Stimulated activated memory B cell treated with anti-CD40 and anti-IgM and Interleukin-4, amounts not matched to agents 10 μg/mL and 1 μg/mL and 100 μg/mL, for 72 hours (primary cell): ENCODE measurements around the gene ATG5.
A peak's percentile ranks its signal among the peaks of the same experiment; 100 is the strongest.

Experiments
- ATAC-seq: fragments of 150-1000 bp; cut with Tn5 transposase; 2 replicates; pipeline ENCODE4 v1.10.0; 2021
- H3K27ac Mint-ChIP-seq: one replicate; pipeline ENCODE4 v1.8.0; 2022; ENCODE audit warnings: mild to moderate bottlenecking, mixed read lengths
- H3K27me3 Mint-ChIP-seq: one replicate; pipeline ENCODE4 v1.8.0; 2022; ENCODE audit warnings: mixed read lengths
- H3K36me3 Mint-ChIP-seq: one replicate; pipeline ENCODE4 v1.8.0; 2022; ENCODE audit warnings: mixed read lengths
- H3K4me1 Mint-ChIP-seq: one replicate; pipeline ENCODE4 v1.8.0; 2022; ENCODE audit warnings: mixed read lengths
- H3K4me3 Mint-ChIP-seq: one replicate; pipeline ENCODE4 v1.8.0; 2022; ENCODE audit warnings: mild to moderate bottlenecking, moderate library complexity, mixed read lengths
- H3K9me3 Mint-ChIP-seq: one replicate; pipeline ENCODE4 v1.8.0; 2022; ENCODE audit warnings: mixed read lengths

The ATG5 gene

DNA sequence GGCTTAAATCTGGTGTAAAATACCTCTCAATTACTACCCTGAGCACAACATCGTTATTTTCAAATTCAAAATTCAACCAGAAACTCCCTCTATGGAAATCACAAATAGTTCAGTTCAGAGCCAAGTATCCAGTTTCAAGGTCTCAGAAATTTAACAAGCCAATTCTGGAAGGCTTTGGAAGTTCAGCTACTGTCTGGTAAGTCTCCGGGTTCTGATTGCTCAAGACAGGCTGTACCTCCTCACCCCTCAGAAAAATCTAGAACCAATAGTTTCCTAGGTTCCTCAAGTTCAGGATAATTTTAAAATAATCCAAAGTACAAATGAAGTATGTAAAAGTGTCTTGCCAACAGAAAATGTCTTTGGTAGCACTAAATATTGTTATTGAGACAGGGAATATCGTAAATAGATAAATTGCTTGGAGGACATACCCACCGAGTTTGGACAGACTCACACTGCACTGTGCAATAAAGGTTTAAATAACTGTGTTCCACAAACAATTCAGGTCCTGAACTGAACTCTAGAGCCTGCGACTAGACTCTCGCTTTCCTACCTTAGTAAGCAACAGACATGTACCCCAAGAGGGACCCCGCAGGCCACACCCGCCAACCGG lies 729 bp downstream of the ATG5 start:
- Mint-ChIP-seq H3K9me3 (no peaks in the 10 kb centered on the region), H3K36me3 (peaks cover 11% of the 10 kb centered on the region), H3K4me1 (peaks cover 49% of the 10 kb centered on the region), H3K27ac (peak overlapping the region; percentile 98), H3K4me3 (peak overlapping the region; percentile 99), H3K27me3 (peaks cover 22% of the 10 kb centered on the region)
- ATAC-seq, result no peak

DNA sequence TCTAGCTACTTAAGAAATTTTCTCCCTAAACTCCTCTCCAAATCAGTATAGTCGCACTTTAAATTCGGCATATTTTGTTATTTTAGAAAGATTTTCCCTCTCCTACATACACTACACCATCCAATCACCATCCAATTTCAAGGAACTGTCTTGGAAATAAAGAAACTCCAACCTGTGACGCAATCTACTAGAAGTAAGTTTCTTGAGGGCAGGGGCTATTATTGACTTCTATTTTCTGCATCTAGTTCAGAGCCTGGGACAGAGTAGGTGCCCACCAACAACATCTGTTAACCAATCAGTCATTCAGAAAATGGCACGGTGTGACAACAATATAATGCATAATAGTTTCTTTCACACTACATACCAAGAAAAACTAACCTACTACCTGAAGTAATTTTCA lies 3.6 kb downstream of the ATG5 start:
- Mint-ChIP-seq H3K9me3 (no peaks in the 10 kb centered on the region), H3K27ac (no peak overlapping the region), H3K4me1 (peaks cover 64% of the 10 kb centered on the region), H3K27me3 (no peaks in the 10 kb centered on the region), H3K36me3 (peaks cover 11% of the 10 kb centered on the region), H3K4me3 (no peak overlapping the region)
- ATAC-seq, result no peak

DNA sequence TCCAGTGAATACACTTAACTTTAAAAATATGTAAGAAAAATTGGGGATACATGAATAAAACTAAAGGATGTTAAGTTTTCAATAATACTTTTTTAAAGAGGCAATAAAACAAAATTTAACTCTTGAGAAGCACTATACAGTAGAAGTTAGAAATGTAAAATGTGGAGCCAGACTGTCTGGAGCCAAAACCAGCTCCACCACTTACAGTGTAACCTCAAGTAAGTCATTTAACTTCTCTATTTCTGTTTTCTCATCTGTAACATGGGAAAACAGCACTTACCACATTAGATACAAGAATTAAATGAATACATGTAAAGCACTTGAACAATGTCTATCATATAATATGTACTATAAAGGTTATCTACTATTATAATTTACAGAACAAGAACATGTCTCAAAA lies 6.7 kb downstream of the ATG5 start:
- H3K4me3 Mint-ChIP-seq, result no peak overlapping the region

DNA sequence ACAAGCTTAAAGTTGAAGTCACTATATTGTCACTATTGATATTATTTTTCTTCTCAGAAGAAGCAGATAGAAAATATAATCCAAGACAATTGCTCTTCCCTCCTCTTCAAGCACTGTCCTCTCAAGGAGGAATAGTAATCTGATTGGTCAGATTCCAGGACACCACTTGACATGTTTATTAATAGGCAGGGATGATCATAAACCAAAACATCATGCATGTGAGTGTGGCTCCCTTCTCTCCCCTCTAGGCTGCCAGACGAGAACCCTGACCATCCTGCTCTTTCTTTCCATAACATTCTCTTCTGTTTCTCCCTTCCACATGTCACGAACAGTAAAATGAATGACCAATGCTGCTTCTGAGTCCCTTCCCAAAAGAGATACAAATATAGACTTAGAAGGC lies 7.5 kb downstream of the ATG5 start:
- no peaks in the 10 kb centered on the region for H3K27me3 Mint-ChIP-seq
- peaks cover 15% of the 10 kb centered on the region for H3K36me3 Mint-ChIP-seq
- H3K9me3 Mint-ChIP-seq, result no peaks in the 10 kb centered on the region
- H3K4me3 Mint-ChIP-seq, result no peak overlapping the region
- peaks cover 42% of the 10 kb centered on the region for H3K4me1 Mint-ChIP-seq
- no peak overlapping the region for H3K27ac Mint-ChIP-seq
- ATAC-seq, result no peak

More for the DNA sequence above, 6.7 kb downstream of the ATG5 start:
- no peaks in the 10 kb centered on the region for H3K9me3 Mint-ChIP-seq
- H3K4me1 Mint-ChIP-seq, result peaks cover 46% of the 10 kb centered on the region
- no peak overlapping the region for H3K27ac Mint-ChIP-seq
- H3K36me3 Mint-ChIP-seq, result peaks cover 12% of the 10 kb centered on the region
- no peaks in the 10 kb centered on the region for H3K27me3 Mint-ChIP-seq
- no peak for ATAC-seq

DNA sequence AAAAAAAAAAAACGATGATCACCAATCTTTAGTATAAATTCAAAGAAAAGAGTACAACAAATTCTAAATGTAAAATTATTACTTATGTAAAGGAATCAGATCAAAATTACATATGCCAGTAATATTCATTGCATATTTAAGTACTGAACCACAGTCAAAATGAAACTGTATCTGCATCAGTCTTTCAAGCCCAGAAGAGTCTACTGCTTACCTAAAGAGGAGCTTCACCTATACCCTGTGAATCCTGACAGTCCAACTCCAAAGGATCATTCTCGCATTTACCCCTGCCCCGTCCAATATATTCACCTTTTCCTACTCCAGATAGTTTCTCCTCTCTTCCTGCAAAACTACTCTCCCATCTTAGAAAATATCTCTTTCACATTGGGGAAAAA lies 9.2 kb downstream of the ATG5 start:
- Mint-ChIP-seq H3K4me3 (no peak overlapping the region), H3K27me3 (no peaks in the 10 kb centered on the region), H3K36me3 (peaks cover 25% of the 10 kb centered on the region), H3K4me1 (peaks cover 44% of the 10 kb centered on the region), H3K9me3 (no peaks in the 10 kb centered on the region), H3K27ac (no peak overlapping the region)
- ATAC-seq, result no peak

DNA sequence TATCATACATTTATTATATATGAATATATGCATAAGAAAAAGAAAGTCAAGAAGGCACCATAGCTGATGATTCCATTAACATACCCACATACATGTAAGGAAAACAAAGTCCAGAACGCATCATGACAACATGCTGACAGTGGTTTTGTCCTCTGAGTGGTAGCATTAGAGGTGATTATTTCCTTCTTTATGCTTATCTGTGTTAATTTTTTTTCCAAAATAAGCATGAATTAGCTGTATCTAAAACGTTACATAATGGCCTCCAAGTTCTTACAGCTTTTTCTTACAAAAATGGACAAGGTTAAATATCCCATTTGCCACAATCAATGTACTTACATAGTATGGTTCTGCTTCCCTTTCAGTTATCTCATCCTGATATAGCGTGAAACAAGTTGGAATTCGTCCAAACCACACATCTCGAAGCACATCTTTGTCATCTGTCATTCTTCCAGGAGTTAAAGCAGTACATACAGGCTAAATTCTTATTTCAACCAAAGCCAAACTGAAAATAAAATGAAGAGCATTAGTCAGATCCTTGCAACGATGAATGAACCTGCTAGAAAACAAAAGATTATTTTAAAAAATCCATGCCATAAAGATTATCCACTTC lies 9.7 kb downstream of the ATG5 start:
- Mint-ChIP-seq H3K4me1 (peaks cover 49% of the 10 kb centered on the region), H3K36me3 (peaks cover 30% of the 10 kb centered on the region), H3K27ac (no peak overlapping the region), H3K9me3 (no peaks in the 10 kb centered on the region), H3K4me3 (no peak overlapping the region), H3K27me3 (no peaks in the 10 kb centered on the region)
- ATAC-seq, result no peak

DNA sequence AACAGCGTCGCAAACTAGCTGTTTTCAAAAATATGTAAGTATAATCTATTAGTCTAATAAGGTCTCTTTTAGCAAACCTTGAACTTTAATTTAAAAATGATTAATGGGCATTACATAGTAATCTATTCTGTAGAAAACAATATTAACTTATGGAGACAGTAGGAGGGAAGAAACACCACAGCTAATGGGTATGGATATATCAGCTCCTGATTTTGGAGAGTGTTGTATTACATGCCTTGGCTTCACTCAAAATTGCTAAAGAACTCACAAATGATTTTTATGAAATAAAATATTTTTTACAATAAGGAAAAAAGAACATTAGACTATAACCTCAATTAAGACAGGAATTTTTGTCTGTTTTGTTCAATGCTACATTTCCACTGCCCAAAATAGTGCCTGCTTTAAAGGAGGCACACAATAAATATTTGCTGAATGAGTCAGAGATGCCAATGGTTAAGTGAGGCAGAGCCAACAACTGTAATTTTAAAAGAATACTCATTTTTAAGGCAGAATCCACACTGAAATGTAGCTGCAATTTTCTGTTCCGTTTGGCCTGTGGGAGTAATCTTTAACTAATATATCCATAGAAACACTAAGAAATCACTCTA lies 15.7 kb downstream of the ATG5 start:
- Mint-ChIP-seq H3K36me3 (peaks cover 49% of the 10 kb centered on the region), H3K4me1 (peaks cover 41% of the 10 kb centered on the region), H3K4me3 (no peak overlapping the region), H3K27me3 (no peaks in the 10 kb centered on the region), H3K27ac (no peak overlapping the region), H3K9me3 (no peaks in the 10 kb centered on the region)
- ATAC-seq, result no peak

DNA sequence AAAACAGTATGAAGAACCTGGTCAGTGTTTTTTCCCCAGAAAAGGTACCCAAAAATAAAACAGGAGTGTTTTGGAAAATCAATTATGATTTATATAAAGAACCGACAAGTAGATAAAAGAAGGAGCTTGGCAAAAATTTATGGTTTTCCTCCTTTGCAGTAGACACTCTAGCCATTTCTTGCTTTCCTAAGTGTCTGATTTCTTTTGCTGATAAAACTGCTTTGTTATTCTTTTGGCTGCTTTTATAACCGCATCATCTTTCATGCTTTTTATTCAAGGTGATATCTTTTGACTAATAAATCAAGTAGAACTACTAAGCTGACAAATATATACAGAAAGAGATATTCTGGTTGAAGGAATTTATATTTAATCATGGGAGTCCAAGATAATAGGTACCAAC lies 16.6 kb downstream of the ATG5 start:
- peaks cover 53% of the 10 kb centered on the region for H3K36me3 Mint-ChIP-seq
- H3K4me3 Mint-ChIP-seq, result no peak overlapping the region
- no peak for ATAC-seq
- H3K27ac Mint-ChIP-seq, result no peak overlapping the region
- H3K4me1 Mint-ChIP-seq, result peaks cover 41% of the 10 kb centered on the region
- no peaks in the 10 kb centered on the region for H3K9me3 Mint-ChIP-seq
- H3K27me3 Mint-ChIP-seq, result no peaks in the 10 kb centered on the region

DNA sequence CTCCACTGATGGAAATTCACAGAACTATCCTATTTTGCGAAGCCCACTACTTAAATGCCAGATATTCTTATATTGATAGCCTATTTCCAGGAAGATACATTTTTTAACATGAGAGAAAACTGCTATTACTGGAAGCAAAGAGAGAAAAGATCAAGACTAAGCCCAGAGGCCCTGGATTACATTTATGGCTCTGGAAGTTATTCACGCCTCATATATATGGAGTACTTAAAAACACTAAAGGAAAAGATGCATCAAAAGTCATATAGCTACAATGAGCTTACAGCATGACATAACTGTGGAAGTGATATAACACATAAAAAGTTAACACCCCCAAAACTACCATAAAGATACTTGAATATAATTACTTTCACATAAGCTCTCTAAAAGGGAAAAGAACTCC lies 19.8 kb downstream of the ATG5 start:
- H3K27ac Mint-ChIP-seq, result no peak overlapping the region
- no peak for ATAC-seq
- H3K36me3 Mint-ChIP-seq, result peaks cover 29% of the 10 kb centered on the region
- H3K4me1 Mint-ChIP-seq, result peaks cover 15% of the 10 kb centered on the region
- H3K9me3 Mint-ChIP-seq, result no peaks in the 10 kb centered on the region
- H3K27me3 Mint-ChIP-seq, result no peaks in the 10 kb centered on the region
- H3K4me3 Mint-ChIP-seq, result no peak overlapping the region

DNA sequence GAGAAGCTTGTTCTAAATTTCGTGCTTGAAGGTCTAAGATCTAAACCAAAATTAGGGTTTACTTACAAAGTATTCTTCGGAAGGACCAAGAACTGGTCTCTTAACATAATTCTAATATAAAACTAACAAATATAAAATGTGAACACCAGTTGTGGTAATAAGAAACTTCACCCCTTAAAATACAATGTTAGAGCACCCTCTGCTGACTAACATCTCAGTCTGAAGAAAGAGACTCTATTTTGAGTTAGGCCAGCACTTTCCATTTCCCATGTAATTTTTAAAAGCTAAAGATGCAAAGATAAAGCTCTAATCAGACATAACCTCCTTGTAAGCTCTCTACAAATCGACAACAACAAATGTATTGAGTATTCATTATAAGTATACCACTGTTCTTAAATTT lies 24.6 kb downstream of the ATG5 start:
- no peaks in the 10 kb centered on the region for H3K27me3 Mint-ChIP-seq
- H3K27ac Mint-ChIP-seq, result no peak overlapping the region
- ATAC-seq, result no peak
- H3K4me3 Mint-ChIP-seq, result no peak overlapping the region
- H3K36me3 Mint-ChIP-seq, result peaks cover 14% of the 10 kb centered on the region
- no peaks in the 10 kb centered on the region for H3K4me1 Mint-ChIP-seq
- no peaks in the 10 kb centered on the region for H3K9me3 Mint-ChIP-seq

DNA sequence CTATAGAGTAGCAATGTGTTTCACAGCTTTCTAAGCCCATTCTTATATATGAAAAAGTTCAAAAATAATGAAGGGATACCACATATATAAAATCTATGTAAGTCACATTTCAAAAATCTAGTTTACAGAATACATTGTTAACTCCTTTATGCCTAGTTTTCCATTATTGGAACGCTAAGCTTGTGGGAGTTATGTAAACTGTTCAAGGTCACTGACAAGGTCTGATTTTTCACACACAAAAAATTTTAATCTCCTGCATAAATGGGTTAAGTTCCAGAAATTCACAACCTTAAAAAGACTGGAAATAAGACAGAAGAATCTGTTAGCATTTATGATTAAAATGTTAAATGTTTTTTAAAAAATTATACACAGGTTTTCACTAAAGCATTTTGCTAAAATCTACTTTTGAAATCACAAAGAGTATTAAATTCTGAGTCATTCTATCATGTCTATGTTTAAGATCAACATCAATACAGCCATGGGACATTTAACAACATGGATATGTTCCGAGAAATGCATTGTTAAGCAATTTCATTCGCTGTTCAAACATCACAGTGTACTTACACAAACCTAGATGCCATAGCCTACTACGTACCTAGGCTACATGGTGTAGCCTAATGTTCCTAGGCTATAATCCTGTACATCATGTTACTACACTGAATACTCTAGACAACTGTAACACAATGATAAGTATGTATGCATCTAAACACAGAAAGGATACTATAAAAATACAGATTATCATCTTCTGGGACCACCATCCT lies 25.4 kb downstream of the ATG5 start:
- no peaks in the 10 kb centered on the region for H3K27me3 Mint-ChIP-seq
- no peak for ATAC-seq
- H3K4me1 Mint-ChIP-seq, result no peaks in the 10 kb centered on the region
- no peak overlapping the region for H3K27ac Mint-ChIP-seq
- H3K9me3 Mint-ChIP-seq, result no peaks in the 10 kb centered on the region
- no peak overlapping the region for H3K4me3 Mint-ChIP-seq
- peaks cover 6% of the 10 kb centered on the region for H3K36me3 Mint-ChIP-seq

DNA sequence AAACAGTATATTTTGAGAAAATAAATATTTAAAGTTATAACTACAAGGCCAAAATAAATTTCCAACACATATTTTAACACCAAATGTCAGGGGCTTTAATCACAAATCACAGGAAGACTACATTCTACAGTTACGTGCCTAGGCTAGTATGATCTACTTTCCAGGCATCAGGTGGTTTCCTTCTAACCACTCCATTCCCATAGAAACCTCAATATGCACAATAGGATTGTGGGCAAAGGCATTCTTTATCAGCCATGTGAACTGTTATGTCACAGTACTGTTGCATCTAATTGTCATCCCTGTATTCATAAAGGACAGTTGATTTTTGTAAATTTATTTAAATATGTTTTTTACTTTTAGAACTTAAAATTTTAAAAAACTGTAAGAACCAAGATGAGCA lies 32.4 kb downstream of the ATG5 start:
- H3K36me3 Mint-ChIP-seq, result peaks cover 18% of the 10 kb centered on the region
- no peaks in the 10 kb centered on the region for H3K27me3 Mint-ChIP-seq

DNA sequence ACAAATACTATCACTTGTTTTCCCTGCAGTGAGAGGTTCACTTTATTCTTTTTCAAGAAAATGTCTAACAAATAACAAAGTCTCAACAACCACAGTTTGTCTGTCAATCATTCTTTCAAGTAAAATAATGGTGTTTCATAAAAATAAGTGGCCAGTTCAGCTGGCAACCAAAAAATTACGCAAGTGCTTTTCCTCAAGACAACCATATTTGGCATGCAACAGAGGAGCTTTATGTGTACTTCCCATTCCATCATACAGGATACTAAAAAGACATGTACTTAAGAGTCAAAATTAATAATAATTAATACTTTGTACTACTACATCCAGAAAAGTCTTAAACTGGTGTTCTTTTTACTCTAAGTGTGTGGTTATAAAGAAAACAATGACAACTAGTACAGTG lies 34.6 kb downstream of the ATG5 start:
- no peak overlapping the region for H3K27ac Mint-ChIP-seq

More for the DNA sequence above, 32.4 kb downstream of the ATG5 start:
- H3K9me3 Mint-ChIP-seq, result no peaks in the 10 kb centered on the region
- no peak overlapping the region for H3K4me3 Mint-ChIP-seq
- no peaks in the 10 kb centered on the region for H3K4me1 Mint-ChIP-seq
- no peak for ATAC-seq
- no peak overlapping the region for H3K27ac Mint-ChIP-seq

DNA sequence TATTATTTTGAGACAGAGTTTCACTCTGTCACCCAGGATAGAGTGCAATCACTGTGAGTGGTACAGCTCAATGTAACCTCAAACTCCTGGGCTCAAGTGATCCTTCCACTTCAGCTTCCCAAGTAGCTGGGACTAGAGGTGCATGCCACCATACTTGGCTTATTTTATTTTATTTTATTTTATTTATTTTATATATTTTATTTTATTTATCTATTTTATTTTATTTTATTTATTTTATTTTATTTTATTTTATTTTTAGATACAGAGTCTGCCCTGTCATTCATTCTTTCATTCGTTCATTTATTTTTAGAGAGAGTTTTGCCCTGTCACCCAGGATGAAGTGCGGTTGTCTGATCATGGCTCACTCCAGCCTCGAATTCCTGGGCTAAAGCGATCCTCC lies 35.5 kb downstream of the ATG5 start:
- no peak for ATAC-seq
- Mint-ChIP-seq H3K4me1 (peaks cover 12% of the 10 kb centered on the region), H3K27ac (no peak overlapping the region), H3K4me3 (no peak overlapping the region), H3K36me3 (peaks cover 33% of the 10 kb centered on the region), H3K27me3 (no peaks in the 10 kb centered on the region), H3K9me3 (peaks cover under 1% of the 10 kb centered on the region)

More for the DNA sequence above, 34.6 kb downstream of the ATG5 start:
- H3K36me3 Mint-ChIP-seq, result peaks cover 27% of the 10 kb centered on the region
- no peaks in the 10 kb centered on the region for H3K9me3 Mint-ChIP-seq
- peaks cover 7% of the 10 kb centered on the region for H3K4me1 Mint-ChIP-seq
- ATAC-seq, result no peak
- H3K27me3 Mint-ChIP-seq, result no peaks in the 10 kb centered on the region
- no peak overlapping the region for H3K4me3 Mint-ChIP-seq

DNA sequence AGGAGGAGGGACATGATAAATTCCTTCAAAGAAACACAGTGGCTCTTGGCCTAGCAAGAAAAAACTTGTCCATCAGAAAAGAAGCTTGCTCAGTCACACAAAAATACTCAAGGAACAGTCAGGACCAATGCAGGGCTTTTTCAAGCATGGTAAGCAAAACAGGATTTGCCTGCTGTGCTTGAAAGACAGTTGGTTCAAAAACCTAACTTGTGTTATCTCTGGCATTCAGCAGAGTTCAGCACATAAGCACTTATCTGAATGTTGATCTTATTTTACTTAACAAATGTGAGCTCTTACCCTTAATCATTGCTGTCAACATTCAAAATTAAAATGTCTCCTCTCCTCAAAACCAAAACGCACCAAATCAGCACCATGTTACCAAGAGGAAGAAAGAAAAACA lies 38.3 kb downstream of the ATG5 start:
- Mint-ChIP-seq H3K36me3 (peaks cover 32% of the 10 kb centered on the region), H3K27ac (no peak overlapping the region), H3K4me3 (no peak overlapping the region), H3K4me1 (peaks cover 23% of the 10 kb centered on the region), H3K9me3 (peaks cover 3% of the 10 kb centered on the region), H3K27me3 (no peaks in the 10 kb centered on the region)
- ATAC-seq, result no peak
